B cell (primary cell): ENCODE measurements around the gene NXNL2. TPM values are rescaled to one million over a fixed set of nuclear protein-coding genes. Genes with fewer than 3 reads are reported as not detected.

Source experiments
- ATAC-seq: fragments of 200-7000 bp; cut with Tn5 transposase; one replicate; pipeline ENCODE4 v1.10.0; 2021; ENCODE audit warnings: low read depth, mild to moderate bottlenecking, moderate number of reproducible peaks, moderate library complexity
- CTCF ChIA-PET: fragments of 350-600 bp; sonication (Branson Sonifier 250); formaldehyde crosslinking; loops from one replicate; lab custom pipeline; 2021; ENCODE audit warnings: antibody characterized with exemption, inconsistent platforms; lab: Charles Lee
- POLR2A ChIA-PET: fragments of 350-600 bp; sonication (Branson Sonifier 250); formaldehyde crosslinking; loops from one replicate; lab custom pipeline; 2021; ENCODE audit warnings: antibody characterized with exemption; lab: Charles Lee
- DNase-seq: peaks from one replicate; pipeline ENCODE4 v3.0.0; 2013
- H2AFZ ChIP-seq: 2 replicates; pipeline ENCODE4 v1.6.1; 2012; ENCODE audit warnings: mild to moderate bottlenecking, low read depth, low read length; ENCODE audit not compliant: insufficient read depth, poor library complexity, severe bottlenecking
- H3K27ac ChIP-seq, 2 donors: 1 replicate in 1 of 2; 2 replicates in 1 of 2; pipeline ENCODE4 v1.5.1; 2012 to 2013; ENCODE audit warnings: low read length in 2 of 2, mild to moderate bottlenecking in 2 of 2, moderate library complexity in 1 of 2
- H3K27me3 ChIP-seq, 4 experiments: fragments of 200-600 bp in 1 of 4; sonication (generic) in 1 of 4; replicated peaks in 1 of 4; 1 replicate in 2 of 4; 2 replicates in 2 of 4; pipeline versions ENCODE4 v1.6.1 to v1.7.0; 2013 to 2016; ENCODE audit warnings: low read length in 3 of 4, mild to moderate bottlenecking in 2 of 4, mixed read lengths in 1 of 4, moderate library complexity in 1 of 4; ENCODE audit not compliant: insufficient read depth in 4 of 4, control insufficient read depth in 3 of 4; ENCODE audit errors: control extremely low read depth in 1 of 4
- H3K36me3 ChIP-seq, 2 experiments: replicated peaks in 1 of 2; 1 replicate in 1 of 2; 2 replicates in 1 of 2; pipeline versions ENCODE4 v1.6.1 to v1.7.1; 2013; ENCODE audit warnings: low read length in 1 of 2; ENCODE audit not compliant: insufficient read depth in 2 of 2, control insufficient read depth in 1 of 2; ENCODE audit errors: control extremely low read depth in 1 of 2, extremely low read depth in 1 of 2
- H3K4me1 ChIP-seq, 2 donors: fragments of 200-600 bp in 1 of 2; sonication (generic) in 1 of 2; 1 replicate in 1 of 2; 2 replicates in 1 of 2; pipeline versions ENCODE4 v1.5.1 to v1.6.1; 2013 to 2017; ENCODE audit warnings: low read length in 2 of 2; ENCODE audit not compliant: control insufficient read depth in 2 of 2, insufficient read depth in 2 of 2
- H3K4me2 ChIP-seq: replicated peaks from 2 replicates; pipeline ENCODE3; 2012; ENCODE audit warnings: mild to moderate bottlenecking, low read depth, low read length; ENCODE audit not compliant: poor library complexity, severe bottlenecking
- H3K4me3 ChIP-seq, 5 experiments: fragments of 200-600 bp in 1 of 5; sonication (generic) in 1 of 5; 1 replicate in 3 of 5; 2 replicates in 2 of 5; pipeline versions ENCODE4 v1.5.1 to v1.7.0; 2011 to 2016; ENCODE audit warnings: low read length in 4 of 5, mild to moderate bottlenecking in 4 of 5, low read depth in 2 of 5, control low read depth in 1 of 5, moderate library complexity in 1 of 5; ENCODE audit not compliant: insufficient read depth in 1 of 5; ENCODE audit errors: control extremely low read depth in 1 of 5, extremely low read depth in 1 of 5
- H3K79me2 ChIP-seq: fragments of 200-600 bp; sonication (generic); one replicate; pipeline ENCODE4 v1.6.0; 2016; ENCODE audit warnings: low read length; ENCODE audit not compliant: control insufficient read depth, insufficient read depth
- H3K9ac ChIP-seq: fragments of 200-600 bp; sonication (generic); 2 replicates; pipeline ENCODE4 v1.6.1; 2017; ENCODE audit warnings: mild to moderate bottlenecking, low read length, moderate library complexity
- H3K9me3 ChIP-seq, 3 donors: one replicate each; pipeline versions ENCODE4 v1.6.1 to v1.7.1; 2013; ENCODE audit warnings: low read length in 2 of 3; ENCODE audit not compliant: control insufficient read depth in 2 of 3, insufficient read depth in 1 of 3; ENCODE audit errors: control extremely low read depth in 1 of 3
- H4K20me1 ChIP-seq: 2 replicates; pipeline ENCODE4 v1.6.0; 2012; ENCODE audit warnings: mild to moderate bottlenecking, low read length; ENCODE audit not compliant: insufficient read depth, control insufficient read depth, poor library complexity, severe bottlenecking
- H3K27ac Mint-ChIP-seq: one replicate; pipeline ENCODE4 v1.8.0; 2021; ENCODE audit warnings: mixed read lengths
- H3K27me3 Mint-ChIP-seq: one replicate; pipeline ENCODE4 v1.8.0; 2021; ENCODE audit warnings: mixed read lengths
- H3K4me1 Mint-ChIP-seq: one replicate; pipeline ENCODE4 v1.8.0; 2021; ENCODE audit warnings: mixed read lengths
- H3K4me3 Mint-ChIP-seq: one replicate; pipeline ENCODE4 v1.8.0; 2021; ENCODE audit warnings: mixed read lengths
- H3K9me3 Mint-ChIP-seq: one replicate; pipeline ENCODE4 v1.8.0; 2022; ENCODE audit warnings: mixed read lengths; ENCODE audit not compliant: insufficient read depth
- CTCF ChIP-seq: fragments of 200-600 bp; IDR thresholded peaks from one replicate; pipeline ENCODE4 v1.8.0; 2022; ENCODE audit warnings: antibody characterized with exemption, mild to moderate bottlenecking
- EZH2 ChIP-seq: IDR thresholded peaks from 2 replicates; pipeline ENCODE4 v1.6.1; 2012; ENCODE audit warnings: borderline replicate concordance, low read depth, mild to moderate bottlenecking, moderate library complexity, low read length; ENCODE audit not compliant: insufficient read depth, poor library complexity, severe bottlenecking
- WGBS: methylation state at CpG from one replicate; pipeline ENCODE4 v1.1.5; 2013; ENCODE audit warnings: missing lambda C conversion rate; ENCODE audit not compliant: insufficient coverage; 5-methylcytosine and 5-hydroxymethylcytosine counted together
- intact Hi-C: fragments of 100-400 bp; cut with micrococcal nuclease; formaldehyde crosslinking; loops from one replicate; pipeline ENCODE4 v1.10.0; 2022
- polyA plus RNA-seq: library from polyadenylated mRNA; depleted of rRNA; stranded (reverse); fragments of >200 nt; gene quantifications from 2 replicates; pipeline ENCODE4 v1.2.3, GENCODE V29; 2012
- total RNA-seq, 2 donors: library from RNA; stranded (reverse); fragments of 120-200 nt in 1 of 2; gene quantifications; 1 replicate in 1 of 2; 2 replicates in 1 of 2; pipeline versions ENCODE4 v1.2.3 to v1.2.4, GENCODE V29; 2013 to 2022

Gene NXNL2
- total and polyA plus RNA-seq, 2 donors (not counting 1 experiment from before 2014, with no cell fraction given) = not detected

GRCh38 chr9:88587885-88588649 is 53.1 kb downstream of the NXNL2 start:
- intact Hi-C loops = no loop called here
- Histone ChIP-seq H4K20me1 (no peaks in the 10 kb centered on the region), H2AFZ (no peak overlapping the region), H3K4me1 (peaks cover 5 to 10% of the 10 kb centered on the region in 2 donors), H3K4me2 (no peak overlapping the region), H3K36me3 (no peaks in the 10 kb centered on the region), H3K79me2 (no peaks in the 10 kb centered on the region), H3K27ac (no peak overlapping the region), H3K27me3 (peaks cover 0 to 2% (median 0%) of the 10 kb centered on the region in 4 experiments), H3K4me3 (no peak overlapping the region), H3K9me3 (no peaks in the 10 kb centered on the region), H3K9ac (no peak overlapping the region)
- H3K9me3 Mint-ChIP-seq = peaks cover 6% of the 10 kb centered on the region
- no peak overlapping the region for H3K27ac Mint-ChIP-seq
- H3K27me3 Mint-ChIP-seq = peaks cover 4% of the 10 kb centered on the region
- no peak overlapping the region for H3K4me3 Mint-ChIP-seq
- ATAC-seq = no peak
- POLR2A ChIA-PET = no interaction called here
- H3K4me1 Mint-ChIP-seq = peaks cover 10% of the 10 kb centered on the region
- WGBS = 76% methylated on average over 4 of the region's 9 CpGs
- DNase-seq = no peak
- TF ChIP-seq CTCF (no peak), EZH2 (no peak)
- CTCF ChIA-PET = no interaction called here

DNA sequence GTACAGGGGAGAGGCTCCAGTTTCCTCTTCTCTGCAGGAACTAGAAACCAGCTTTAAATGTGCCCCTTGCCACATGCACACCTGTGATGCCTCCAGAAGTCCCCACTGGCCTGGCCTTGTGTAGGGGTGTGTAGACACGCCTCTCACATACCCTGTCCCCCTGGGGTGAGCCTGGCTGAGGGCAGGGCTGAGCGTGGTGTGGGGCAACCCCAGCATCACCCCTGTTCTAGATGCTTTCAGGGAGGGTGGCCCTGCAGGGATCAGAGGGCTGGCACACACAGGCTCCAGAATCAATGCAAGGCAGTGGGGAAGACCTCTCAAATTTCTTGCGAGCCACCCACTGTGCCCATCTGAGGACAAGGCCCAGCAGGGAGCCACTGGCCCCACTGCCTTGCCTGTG is 54.7 kb downstream of the NXNL2 start:
- Mint-ChIP-seq H3K4me3 (no peak overlapping the region), H3K4me1 (peaks cover 2% of the 10 kb centered on the region), H3K9me3 (peaks cover 6% of the 10 kb centered on the region), H3K27ac (no peak overlapping the region), H3K27me3 (no peaks in the 10 kb centered on the region)
- CTCF ChIA-PET = no interaction called here
- Histone ChIP-seq H2AFZ (no peak overlapping the region), H3K4me3 (no peak overlapping the region), H3K9ac (no peak overlapping the region), H4K20me1 (no peaks in the 10 kb centered on the region), H3K4me2 (no peak overlapping the region), H3K36me3 (no peaks in the 10 kb centered on the region), H3K27ac (no peak overlapping the region), H3K79me2 (no peaks in the 10 kb centered on the region), H3K9me3 (no peaks in the 10 kb centered on the region), H3K4me1 (peaks cover 0 to 3% of the 10 kb centered on the region in 2 donors), H3K27me3 (peaks cover 0 to 2% (median 0%) of the 10 kb centered on the region in 4 experiments)
- ATAC-seq (no peak), DNase-seq (no peak)
- WGBS = 81% methylated on average over 3 of the region's 3 CpGs
- TF ChIP-seq CTCF (no peak), EZH2 (no peak)
- POLR2A ChIA-PET = no interaction called here
- intact Hi-C loops = loop anchor here (5.0 kb wide), 1 partner anchor 688 kb away; no protein-coding TSS in a partner anchor
